Measurements from ENCODE around the gene MIOS.

DNA sequence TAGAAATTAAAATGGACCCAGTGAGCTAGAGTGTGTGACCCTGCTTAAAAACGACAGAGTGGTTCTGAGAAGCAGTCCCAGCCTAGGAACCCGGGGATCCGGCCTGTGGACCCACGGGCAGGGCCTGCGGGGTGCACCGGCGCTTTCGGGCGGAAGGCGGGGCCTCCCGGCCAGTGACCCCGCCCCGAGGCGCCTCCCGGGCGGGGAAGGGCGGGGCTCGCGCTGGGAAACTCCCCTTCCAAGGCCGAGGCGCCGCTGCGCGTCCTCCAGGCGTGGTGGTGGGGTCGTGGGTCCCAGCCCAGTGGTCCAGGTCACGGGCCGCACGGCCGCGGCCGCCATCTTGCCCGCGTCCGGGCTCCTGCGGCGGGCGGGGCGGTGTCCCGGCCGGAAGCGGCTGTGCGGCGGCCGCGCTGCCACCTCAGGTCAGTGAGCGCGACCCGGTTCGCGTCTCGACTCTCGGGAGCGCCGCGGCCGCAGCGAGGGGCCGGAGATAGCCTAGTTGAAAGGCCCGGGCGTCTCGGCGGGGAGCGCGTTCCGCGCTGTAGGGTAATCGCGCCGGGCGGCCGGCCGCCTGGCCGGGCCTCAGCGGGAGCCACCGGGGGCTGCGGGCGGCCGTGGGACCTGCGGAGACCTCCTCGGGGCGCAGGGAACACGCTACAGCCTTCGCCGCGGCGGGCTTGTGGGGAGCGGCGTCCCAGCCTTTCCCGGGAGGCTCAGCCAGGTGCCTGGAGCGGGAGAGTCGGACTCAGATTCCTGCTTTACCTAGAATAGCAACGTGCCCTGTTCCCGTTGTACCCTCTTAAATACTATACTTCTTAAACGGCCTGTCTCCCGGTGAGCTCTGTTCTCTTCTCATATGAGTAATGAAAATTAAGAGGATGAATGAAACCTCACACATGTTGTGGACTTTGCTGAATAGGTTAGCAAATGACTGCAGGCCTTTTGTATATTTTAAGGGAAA is at the start of gene MIOS:
- TF ChIP-seq RAD21 (IDR thresholded peaks at IDR 0.05): peak in 1 of 2 donors; percentile 12
- no peak for TF ChIP-seq CTCF (IDR thresholded peaks at IDR 0.05; ENCODE audit: low read depth, low read length, missing input control)
- no peak for TF ChIP-seq HNF4G (IDR thresholded peaks at IDR 0.05)
- TF ChIP-seq GABPA (IDR thresholded peaks at IDR 0.05 in 1 of 2, conservative IDR thresholded peaks at IDR 0.05 in 1 of 2): no peak
- TF ChIP-seq TAF1 (conservative IDR thresholded peaks at IDR 0.05): no peak
- no peak for TF ChIP-seq FOXA1 (IDR thresholded peaks at IDR 0.05)
- no peak for TF ChIP-seq JUND (IDR thresholded peaks at IDR 0.05)
- no peak for TF ChIP-seq EGR1 (IDR thresholded peaks at IDR 0.05; ENCODE audit: low read depth in 2 of 2)
- TF ChIP-seq MAX (IDR thresholded peaks at IDR 0.05): no peak
- peak in 1 of 2 donors; percentile 31 for TF ChIP-seq HNF4A (conservative IDR thresholded peaks at IDR 0.05)
- TF ChIP-seq REST (IDR thresholded peaks at IDR 0.05): no peak
- TF ChIP-seq, protein P1, sequence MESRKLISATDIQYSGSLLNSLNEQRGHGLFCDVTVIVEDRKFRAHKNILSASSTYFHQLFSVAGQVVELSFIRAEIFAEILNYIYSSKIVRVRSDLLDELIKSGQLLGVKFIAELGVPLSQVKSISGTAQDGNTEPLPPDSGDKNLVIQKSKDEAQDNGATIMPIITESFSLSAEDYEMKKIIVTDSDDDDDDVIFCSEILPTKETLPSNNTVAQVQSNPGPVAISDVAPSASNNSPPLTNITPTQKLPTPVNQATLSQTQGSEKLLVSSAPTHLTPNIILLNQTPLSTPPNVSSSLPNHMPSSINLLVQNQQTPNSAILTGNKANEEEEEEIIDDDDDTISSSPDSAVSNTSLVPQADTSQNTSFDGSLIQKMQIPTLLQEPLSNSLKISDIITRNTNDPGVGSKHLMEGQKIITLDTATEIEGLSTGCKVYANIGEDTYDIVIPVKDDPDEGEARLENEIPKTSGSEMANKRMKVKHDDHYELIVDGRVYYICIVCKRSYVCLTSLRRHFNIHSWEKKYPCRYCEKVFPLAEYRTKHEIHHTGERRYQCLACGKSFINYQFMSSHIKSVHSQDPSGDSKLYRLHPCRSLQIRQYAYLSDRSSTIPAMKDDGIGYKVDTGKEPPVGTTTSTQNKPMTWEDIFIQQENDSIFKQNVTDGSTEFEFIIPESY (IDR thresholded peaks at IDR 0.05): no peak
- TF ChIP-seq SP1 (IDR thresholded peaks at IDR 0.05): no peak
- TF ChIP-seq ATF3 (IDR thresholded peaks at IDR 0.05): no peak
